HuH-7 (cell line): Measurements from ENCODE around the gene TMOD4.

Experiments used
- DNase-seq: peaks from one replicate; pipeline ENCODE4 v3.0.0; 2011; ENCODE audit warnings: low spot score

Gene TMOD4

DNA sequence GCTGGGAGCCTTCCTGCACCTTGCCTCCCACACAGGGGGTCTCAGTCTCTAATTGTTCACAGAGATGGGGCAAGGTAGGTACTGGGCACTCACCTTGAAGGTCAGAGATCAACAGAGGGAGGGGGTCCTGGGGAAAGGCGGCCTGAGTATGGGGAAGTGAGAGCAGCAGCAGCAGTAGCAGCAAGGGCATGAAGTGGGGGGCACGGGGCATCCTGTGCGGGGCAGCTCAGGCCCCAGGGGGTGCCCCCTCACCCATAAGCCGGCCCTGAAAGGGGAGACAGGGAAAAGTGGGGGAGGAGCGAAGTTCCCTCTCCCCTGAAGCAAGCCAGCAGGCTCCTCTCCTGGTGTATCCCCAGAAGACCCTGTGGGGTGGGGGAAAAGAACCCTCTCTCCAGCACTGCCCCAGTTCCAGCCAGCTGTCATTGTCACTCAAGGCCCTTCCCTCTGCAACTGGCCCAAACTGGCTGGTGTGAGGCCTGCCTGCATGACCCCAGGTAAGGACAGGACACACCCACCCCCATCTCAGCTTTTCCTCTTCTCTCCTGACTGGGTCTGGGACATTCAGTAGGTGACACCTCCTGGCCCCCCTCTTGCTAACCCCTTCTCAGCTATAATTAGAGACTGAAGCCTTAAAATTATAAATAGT lies 33.2 kb downstream of the TMOD4 start:
- DNase-seq = no peak

DNA sequence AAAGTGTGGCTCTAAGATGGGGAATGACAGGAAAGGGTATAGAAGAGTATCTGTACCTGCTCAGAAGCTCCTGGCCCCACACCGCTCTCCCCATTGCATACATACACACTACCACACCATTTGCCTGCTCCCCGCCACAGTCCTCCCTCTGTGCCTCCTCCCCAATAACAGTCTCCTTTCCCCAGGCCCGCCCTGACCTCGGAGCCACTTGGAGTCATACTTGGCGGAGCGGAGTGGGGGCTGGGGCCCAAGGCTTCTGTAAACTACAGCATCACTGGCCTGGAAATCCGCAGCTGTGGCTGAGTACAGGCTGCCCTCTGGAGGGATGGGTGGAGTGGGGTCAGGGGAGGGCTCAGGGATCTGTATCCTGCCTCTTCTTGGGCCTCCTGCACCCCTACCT lies 38.0 kb downstream of the TMOD4 start:
- DNase-seq = no peak

DNA sequence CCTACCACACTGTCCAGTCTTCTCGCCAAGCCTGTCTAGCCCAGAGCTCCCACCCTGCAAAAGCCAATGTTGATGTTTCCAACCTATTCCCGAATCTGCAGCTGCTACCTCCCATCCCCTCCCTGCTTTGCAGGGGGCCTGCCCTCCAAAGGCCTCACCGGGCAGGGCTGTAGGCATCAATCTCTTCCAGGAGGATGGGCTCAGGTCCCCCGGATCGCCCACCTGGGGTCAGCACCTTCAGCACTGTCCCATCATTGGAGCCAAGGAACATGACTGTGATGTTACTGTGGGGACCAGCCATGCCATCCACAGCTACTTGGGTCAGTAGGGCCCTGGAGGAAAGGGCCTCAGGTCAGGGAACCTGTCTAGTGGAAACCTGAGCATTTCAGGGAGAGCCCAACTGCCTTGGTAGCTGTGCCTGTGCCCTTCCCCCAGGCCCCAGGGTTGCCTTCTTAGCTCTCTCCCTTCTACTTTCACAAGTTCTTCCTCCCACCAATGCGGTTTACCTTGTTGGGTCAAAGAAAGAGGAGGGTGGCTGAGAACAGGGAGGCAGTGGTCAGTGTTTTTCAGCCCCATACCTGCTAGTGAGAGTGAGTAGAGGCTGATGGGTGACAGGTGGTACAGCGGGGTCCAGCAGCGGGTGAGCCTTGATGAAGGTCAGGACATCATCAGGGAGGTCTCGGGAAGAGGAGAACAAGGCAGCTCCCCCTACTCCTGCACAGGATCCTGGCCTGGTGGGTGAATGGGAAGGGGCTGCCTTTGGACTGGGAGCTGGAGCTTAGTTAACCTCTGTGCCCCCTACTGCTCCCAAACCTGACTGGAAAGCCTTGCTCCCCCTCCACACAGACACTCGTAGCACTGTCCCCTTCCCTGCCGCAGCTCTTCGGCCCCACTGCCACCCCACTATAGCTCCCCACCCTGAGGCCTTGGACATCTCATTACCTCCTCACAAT lies 40.1 kb downstream of the TMOD4 start:
- no peak for DNase-seq

DNA sequence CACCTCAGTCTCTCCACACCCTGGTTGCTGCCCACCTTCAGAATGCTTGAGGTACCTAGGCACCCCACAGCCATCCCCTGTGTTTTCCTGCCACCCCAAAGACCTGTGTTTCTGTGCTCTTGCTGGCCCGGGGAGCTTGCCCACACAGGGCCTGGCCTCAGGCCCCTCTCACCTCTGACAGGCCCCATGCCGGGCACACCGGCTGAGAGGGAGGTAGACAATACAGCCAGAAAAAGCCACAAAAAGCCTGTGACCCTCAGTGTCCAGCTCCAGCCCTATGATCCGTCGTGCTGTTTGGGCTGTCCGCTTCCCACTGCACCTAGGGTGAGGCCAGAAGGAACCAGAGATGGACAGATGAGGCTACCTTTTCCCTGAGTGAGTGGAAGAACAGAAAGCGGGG lies 40.8 kb downstream of the TMOD4 start:
- DNase-seq = no peak

DNA sequence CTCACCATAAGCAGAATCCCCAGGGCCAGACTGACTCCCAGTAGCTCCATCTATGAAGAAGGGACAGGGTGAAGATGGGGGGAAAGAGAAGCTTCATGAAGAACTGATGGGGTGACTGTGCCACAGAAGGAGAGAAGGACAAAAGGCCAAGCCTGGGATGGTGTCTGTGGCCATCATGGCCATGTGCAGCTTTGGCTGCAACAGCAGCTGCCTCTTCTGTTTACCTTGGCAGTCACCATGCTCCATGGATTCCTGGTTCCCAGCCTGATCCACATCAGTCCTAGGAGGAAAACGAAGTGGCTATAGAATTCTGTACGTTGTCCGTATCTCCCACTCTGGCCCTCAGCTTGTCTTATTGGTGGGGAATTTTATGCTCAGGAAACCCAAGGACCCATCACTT lies 41.4 kb downstream of the TMOD4 start:
- no peak for DNase-seq

DNA sequence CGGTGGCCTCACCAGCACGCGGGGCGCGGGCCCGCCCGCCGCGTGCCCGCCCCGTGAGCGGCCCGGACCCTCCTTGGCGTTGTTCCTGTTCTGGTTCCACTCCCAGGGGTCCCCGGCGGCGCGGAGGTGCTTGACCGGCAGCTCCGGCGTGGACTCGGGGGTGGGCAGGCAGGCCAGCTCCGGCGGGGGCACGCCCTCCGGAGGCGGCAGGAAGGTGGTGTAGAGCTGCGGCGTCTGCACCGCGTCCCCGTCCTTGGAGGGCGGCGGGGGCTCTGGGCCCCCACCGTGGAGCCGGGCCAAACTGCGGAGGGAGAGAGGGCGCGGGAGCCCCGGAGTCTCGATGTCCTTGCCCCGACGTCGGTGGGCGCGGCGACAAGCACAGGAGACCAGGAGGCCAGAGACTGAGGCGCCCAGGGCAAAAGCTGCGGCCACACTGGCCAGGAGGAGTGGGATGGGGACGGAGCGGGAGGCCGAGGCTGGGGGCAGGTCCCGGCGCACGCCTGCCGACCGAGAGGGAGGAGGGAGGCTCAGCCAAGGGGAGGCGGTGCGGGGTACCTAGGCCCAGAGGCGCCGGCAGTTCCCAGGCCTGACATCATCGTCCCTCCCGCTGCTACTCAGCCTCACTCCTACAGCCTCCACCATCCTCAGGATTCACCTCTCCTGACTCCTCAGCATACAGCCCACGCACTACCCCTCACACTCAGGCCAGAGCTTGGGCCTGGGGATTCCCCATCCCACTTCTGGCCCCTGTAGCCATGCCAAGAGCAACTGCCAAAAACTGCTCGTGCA lies 42.6 kb downstream of the TMOD4 start:
- DNase-seq = no peak

DNA sequence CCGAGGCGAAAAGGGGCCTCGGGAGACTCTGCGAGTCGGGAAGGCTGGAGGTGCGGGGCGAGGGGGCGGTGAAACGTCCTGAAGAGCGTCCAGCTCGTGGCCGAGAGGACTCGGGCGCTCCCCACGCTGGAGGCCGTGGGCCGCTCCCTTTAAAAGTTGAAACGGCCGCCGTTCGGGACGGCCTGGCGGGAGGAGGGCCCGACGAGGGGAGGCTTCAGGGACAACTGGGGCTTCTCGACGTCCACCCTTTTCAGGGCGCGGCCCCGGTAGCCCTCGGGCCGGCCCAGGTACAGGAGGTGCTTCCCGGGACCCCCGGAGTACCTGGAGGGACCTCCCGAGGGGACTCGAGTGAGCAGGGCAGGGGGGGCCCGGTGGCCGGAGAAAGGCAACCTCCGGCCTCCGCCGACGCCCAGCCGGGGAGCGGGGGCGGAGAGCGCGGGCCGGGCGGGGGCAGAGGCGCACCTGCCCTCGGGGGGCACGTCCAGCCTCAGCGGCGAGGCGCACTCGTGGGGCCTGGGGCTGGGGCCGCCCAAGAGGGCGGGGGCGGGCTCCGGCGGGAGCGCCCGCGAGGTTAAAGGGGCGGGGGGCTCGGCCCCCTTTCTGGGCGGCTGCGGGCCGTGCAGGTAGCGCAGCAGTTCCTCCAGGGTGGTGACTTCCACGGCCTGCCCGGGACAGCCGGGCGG lies 43.3 kb downstream of the TMOD4 start:
- DNase-seq = no peak

DNA sequence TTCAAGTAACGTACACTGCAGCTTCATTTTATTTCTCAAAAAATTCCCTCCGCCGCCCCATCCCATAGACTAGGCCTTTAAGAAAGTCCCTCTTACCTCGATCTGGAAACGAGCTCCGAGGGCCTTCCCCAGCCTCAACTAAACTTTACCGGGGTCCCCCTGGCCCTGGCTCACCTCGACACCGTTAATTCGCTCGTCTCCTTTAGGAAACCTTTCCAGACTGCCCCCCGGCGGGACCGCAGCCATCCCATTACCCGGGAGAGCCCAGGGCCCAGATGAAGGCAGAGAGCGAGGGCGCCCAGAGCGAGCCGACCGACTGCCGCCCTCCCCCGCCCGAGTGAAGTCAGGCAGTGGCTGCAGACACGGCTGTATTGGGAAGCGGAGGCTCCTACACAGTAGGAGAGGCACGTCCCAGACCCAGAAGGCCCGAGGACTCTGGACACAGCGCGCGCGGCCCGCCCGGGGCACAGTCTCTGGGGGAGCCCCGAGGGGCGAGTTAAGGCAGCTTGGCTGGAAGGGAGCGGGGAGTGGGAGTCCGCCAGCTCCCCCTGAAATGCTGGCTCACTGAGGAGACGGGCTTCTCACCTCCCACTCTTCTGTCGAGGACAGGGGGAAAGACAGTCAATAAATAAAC lies 44.0 kb downstream of the TMOD4 start:
- DNase-seq = no peak

DNA sequence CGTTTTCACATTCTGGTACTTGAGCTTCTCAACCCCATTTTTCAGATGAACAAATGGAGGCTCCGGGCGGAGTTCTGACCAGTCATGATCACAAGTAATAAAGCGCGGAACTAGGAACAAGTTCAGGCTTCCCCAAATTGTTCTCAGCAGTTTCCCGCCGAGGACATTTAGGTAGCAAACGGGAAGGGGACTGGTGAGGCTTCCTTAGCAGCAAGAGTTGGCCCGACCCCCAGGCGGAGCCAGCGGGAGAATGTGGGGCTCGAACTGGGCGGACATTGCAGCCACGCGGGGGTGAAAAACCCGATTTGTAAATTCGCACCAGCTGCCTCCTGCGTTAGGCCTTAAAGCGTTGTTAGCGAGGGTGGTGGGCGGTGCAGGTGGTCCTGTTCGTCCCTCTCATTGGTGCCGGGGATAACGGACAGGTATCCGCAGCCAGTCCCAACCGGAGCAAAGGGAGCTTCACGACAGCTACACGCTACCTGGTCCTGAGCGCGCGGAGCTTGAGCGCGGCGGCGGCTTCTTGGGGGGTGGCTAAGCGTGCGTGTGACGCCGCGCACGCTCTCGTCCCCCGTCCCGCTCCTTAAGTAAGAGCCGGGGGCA lies 44.7 kb downstream of the TMOD4 start:
- no peak for DNase-seq

DNA sequence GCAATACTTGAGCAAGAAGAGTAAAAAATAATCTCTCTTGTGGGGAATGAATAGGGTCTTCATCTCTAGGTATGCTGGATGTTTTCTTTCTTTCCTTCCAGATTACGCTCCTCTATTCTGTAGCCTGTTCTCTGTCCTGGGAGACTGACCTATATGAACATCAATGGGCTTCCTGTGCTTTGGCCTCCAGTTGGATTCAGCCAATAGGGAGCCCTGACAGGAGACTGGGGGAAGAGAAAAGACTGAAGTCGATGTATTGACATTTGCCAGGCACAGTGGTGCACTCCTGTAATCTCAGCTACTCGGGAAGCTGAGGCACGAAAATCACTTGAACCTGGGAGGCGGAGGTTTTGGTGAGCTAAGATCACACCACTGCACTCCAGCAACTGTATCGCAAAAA lies 47.0 kb downstream of the TMOD4 start:
- DNase-seq = no peak

DNA sequence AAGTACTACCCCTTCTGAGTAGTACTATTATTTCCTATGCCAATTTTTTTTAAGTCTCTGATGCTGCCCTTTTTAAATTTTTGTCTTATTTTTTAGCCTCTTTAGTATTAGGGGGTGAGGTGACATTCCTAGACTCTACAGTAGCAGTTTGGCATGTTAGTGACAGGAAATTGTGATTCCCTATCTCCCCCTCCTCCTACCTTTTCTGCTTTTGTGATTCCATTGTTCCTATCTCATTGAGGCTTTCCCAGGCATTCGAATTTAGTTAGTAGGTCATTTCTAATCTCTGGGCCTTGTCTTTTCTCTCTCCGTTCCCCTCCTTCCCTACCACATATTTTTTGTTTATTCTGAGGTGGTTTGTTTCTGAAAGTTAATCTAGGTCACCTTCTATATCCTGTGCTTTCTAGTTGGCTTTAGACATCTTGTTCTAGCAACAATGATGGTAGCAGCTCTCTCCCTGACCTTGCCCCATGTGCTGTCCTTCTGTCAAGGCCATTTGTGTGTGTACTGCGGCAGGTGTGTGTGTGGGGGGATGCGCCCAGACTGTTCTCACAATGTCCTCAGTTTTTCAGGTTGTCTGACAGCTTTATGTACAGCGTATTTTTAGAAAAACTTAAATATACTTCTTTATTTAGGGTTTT lies 50.9 kb downstream of the TMOD4 start:
- DNase-seq = no peak
